Right lobe of liver (tissue), 6 donors: ENCODE results near the gene RFC3. TPM values are rescaled to one million over a fixed set of nuclear protein-coding genes. Genes with fewer than 3 reads are reported as not detected.

Experiments used
- ATAC-seq, 4 donors: fragments of 200-7000 bp; cut with Tn5 transposase; one replicate each; pipeline ENCODE4 v1.9.1; 2020; ENCODE audit warnings: mild to moderate bottlenecking in 4 of 4, moderate library complexity in 4 of 4
- DNase-seq, 3 donors: peaks; one replicate each; pipeline ENCODE4 v3.0.0-alpha.2; 2020
- H3K27ac ChIP-seq, 3 donors: fragments of 200-600 bp; one replicate each; pipeline ENCODE4 v1.8.0; 2022
- H3K27me3 ChIP-seq, 2 donors: fragments of 200-600 bp; one replicate each; pipeline ENCODE4 v1.8.0; 2022
- H3K36me3 ChIP-seq, 4 donors: fragments of 200-600 bp; sonication (generic) in 1 of 4; one replicate each; pipeline versions ENCODE4 v1.5.1 to v1.8.0; 2017 to 2022; ENCODE audit warnings: control low read depth in 1 of 4
- H3K4me1 ChIP-seq, 4 donors: fragments of 200-600 bp; sonication (generic) in 1 of 4; one replicate each; pipeline versions ENCODE4 v1.5.1 to v1.8.0; 2017 to 2022; ENCODE audit warnings: control low read depth in 1 of 4
- H3K4me3 ChIP-seq, 3 donors: fragments of 200-600 bp; one replicate each; pipeline ENCODE4 v1.8.0; 2022
- H3K9me3 ChIP-seq, 4 donors: fragments of 200-600 bp; sonication (generic) in 1 of 4; one replicate each; pipeline versions ENCODE4 v1.5.1 to v1.8.0; 2017 to 2022; ENCODE audit warnings: control low read depth in 1 of 4
- POLR2A ChIP-seq: fragments of 450-650 bp; IDR thresholded peaks from one replicate; pipeline ENCODE4 v1.6.1; 2017; ENCODE audit warnings: antibody characterized with exemption, mild to moderate bottlenecking
- WGBS: methylation state at CpG from one replicate; pipeline ENCODE4 v1.1.6; 2018; ENCODE audit warnings: low coverage, low lambda C conversion rate; ENCODE audit not compliant: insufficient coverage; ENCODE audit errors: missing lambda C conversion rate; 5-methylcytosine and 5-hydroxymethylcytosine counted together
- intact Hi-C, 2 donors: fragments of 100-400 bp; cut with DNase I; formaldehyde crosslinking; loops; one replicate each; pipeline versions ENCODE4 v1.11.2 to v1.14.1; 2022
- long read RNA-seq: library from polyadenylated mRNA; unstranded; transcript quantifications from one replicate; pipeline ENCODE4 v2.0.0, GENCODE V29; 2019
- total RNA-seq, 6 experiments: library from RNA; depleted of rRNA in 2 of 6; stranded (reverse); fragments of >200 nt in 2 of 6; fragmentation: NEBNext Ultra II Directional in 3 of 6; extraction: Animal tissue kit (Norgen Biotek cat#: 25700) in 3 of 6; gene quantifications; one replicate each; pipeline versions ENCODE4 v1.1.0 to v1.2.4, GENCODE V29; 2016 to 2023
- TF ChIP-seq, protein P1 (sequence below), 4 donors: fragments of 200-600 bp in 3 of 4; fragments of 450-650 bp in 1 of 4; IDR thresholded peaks; one replicate each; pipeline versions ENCODE4 v1.5.1 to v1.8.0; 2016 to 2022; ENCODE audit warnings: antibody characterized with exemption in 4 of 4, mild to moderate bottlenecking in 2 of 4
- donor health status: DM: no; HTN: yes; CAD: no.
- donor health status: DM: no; HTN: no; CAD: no.
- donor health status: DM: no; HTN: no; CAD: no.
- donor health status: DM: no; HTN: yes; CAD: no.
- donor health status: DM: no; HTN: yes; CAD: no.

RFC3 gene
- 1 to 10 TPM; 1.6 to 10.0 (median 2.4) TPM for total RNA-seq
- long read RNA-seq: 0 reads

DNA sequence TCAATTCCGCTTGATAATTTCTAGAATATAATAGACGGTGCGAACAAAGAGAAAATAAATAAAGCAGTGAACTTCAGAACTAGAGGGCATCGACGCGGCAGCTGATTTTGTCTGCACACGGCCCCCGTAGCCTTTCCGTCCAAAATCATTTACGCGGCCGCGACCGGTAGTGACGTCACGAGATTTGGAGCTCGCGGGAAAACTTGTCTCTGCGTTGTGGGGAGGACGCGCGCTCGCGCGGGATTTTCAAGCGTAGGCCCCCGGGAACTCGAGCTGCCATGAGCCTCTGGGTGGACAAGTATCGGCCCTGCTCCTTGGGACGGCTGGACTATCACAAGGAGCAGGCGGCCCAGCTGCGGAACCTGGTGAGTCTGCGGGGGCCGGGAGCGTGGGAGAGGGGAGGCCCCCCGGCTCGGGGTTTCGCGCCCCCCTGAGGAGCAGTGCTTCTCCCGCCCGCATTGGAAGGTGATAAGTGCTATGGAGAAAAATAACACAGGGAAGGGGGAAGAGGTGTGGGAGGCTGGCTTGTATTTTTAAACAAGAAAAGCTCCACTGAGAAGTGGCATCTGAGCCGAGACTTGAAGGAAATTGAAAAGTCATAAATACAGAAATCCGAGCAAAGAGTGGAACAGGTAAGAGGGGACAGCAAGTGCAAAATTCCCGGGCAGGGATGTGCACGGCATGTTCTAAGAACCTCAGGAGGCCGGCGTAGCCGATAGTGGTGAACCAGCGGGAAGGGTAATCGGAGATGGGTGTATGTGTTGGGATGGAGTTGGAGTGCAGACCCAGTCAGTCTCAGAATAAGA is at the start of gene RFC3:
RFC3 (plus strand) TSS at position 249 of the 806 bp plus-strand sequence; CDS start at position 279, 30 bp downstream.
- peak; percentile 92 to 94 (median 94) for DNase-seq
- ATAC-seq: peak; percentile 93 to 100 (median 98)
- intact Hi-C loops: no loop called here

DNA sequence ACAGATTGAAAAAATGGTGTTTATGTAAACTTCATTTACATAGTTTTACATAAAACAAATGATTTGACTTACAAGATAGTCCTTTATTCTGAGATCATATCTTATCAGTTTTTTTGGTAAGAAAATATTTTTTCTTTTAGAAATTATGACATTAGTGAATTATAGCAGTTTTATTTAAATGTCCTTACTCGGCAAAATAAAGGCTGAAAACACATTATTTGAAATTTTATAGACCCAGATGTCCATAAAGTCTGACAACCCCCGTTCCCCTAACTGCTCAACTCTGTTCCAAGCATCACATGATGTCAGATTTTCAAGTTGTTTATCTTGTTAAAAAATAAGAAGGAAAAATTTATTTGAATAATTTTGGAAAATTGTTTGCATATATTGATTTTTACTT is 46.7 kb upstream of the RFC3 start:
- H3K36me3 ChIP-seq: no peaks in the 10 kb centered on the region
- no peak overlapping the region for H3K4me3 ChIP-seq
- H3K4me1 ChIP-seq: no peaks in the 10 kb centered on the region
- intact Hi-C loops: no loop called here
- no peaks in the 10 kb centered on the region for H3K9me3 ChIP-seq
- DNase-seq (no peak), ATAC-seq (no peak)
- WGBS: 38% methylated on average over 2 of the region's 2 CpGs
- no peak overlapping the region for H3K27ac ChIP-seq
- TF ChIP-seq, protein P1, sequence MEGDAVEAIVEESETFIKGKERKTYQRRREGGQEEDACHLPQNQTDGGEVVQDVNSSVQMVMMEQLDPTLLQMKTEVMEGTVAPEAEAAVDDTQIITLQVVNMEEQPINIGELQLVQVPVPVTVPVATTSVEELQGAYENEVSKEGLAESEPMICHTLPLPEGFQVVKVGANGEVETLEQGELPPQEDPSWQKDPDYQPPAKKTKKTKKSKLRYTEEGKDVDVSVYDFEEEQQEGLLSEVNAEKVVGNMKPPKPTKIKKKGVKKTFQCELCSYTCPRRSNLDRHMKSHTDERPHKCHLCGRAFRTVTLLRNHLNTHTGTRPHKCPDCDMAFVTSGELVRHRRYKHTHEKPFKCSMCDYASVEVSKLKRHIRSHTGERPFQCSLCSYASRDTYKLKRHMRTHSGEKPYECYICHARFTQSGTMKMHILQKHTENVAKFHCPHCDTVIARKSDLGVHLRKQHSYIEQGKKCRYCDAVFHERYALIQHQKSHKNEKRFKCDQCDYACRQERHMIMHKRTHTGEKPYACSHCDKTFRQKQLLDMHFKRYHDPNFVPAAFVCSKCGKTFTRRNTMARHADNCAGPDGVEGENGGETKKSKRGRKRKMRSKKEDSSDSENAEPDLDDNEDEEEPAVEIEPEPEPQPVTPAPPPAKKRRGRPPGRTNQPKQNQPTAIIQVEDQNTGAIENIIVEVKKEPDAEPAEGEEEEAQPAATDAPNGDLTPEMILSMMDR (IDR thresholded peaks at IDR 0.05): no peak
- no peak for TF ChIP-seq POLR2A
- H3K27me3 ChIP-seq: no peaks in the 10 kb centered on the region

More for the DNA sequence above, at the start of gene RFC3:
- Histone ChIP-seq H3K4me1 (peaks cover 0 to 4% (median 0%) of the 10 kb centered on the region in 4 donors), H3K27me3 (no peaks in the 10 kb centered on the region), H3K4me3 (peak within 1 kb of the TSS; percentile 71 to 78 (median 72)), H3K27ac (peak within 1 kb of the TSS in 2 of 3 donors; percentile 0 to 39), H3K9me3 (no peaks in the 10 kb centered on the region), H3K36me3 (no peaks in the 10 kb centered on the region)
- WGBS: under 1% methylated on average over 34 of the region's 50 CpGs
- TF ChIP-seq, protein P1 (IDR thresholded peaks at IDR 0.05): no peak
- TF ChIP-seq POLR2A: no peak

GRCh38 chr13:33773790-33774462 is 44.0 kb upstream of the RFC3 start:
- DNase-seq (no peak), ATAC-seq (no peak)
- H3K4me1 ChIP-seq: no peaks in the 10 kb centered on the region
- no peak overlapping the region for H3K4me3 ChIP-seq
- H3K27me3 ChIP-seq: no peaks in the 10 kb centered on the region
- WGBS: 81% methylated on average over 5 of the region's 5 CpGs
- intact Hi-C loops: no loop called here
- H3K27ac ChIP-seq: no peak overlapping the region
- no peaks in the 10 kb centered on the region for H3K36me3 ChIP-seq
- no peaks in the 10 kb centered on the region for H3K9me3 ChIP-seq
- TF ChIP-seq, protein P1 (IDR thresholded peaks at IDR 0.05): no peak
- no peak for TF ChIP-seq POLR2A

DNA sequence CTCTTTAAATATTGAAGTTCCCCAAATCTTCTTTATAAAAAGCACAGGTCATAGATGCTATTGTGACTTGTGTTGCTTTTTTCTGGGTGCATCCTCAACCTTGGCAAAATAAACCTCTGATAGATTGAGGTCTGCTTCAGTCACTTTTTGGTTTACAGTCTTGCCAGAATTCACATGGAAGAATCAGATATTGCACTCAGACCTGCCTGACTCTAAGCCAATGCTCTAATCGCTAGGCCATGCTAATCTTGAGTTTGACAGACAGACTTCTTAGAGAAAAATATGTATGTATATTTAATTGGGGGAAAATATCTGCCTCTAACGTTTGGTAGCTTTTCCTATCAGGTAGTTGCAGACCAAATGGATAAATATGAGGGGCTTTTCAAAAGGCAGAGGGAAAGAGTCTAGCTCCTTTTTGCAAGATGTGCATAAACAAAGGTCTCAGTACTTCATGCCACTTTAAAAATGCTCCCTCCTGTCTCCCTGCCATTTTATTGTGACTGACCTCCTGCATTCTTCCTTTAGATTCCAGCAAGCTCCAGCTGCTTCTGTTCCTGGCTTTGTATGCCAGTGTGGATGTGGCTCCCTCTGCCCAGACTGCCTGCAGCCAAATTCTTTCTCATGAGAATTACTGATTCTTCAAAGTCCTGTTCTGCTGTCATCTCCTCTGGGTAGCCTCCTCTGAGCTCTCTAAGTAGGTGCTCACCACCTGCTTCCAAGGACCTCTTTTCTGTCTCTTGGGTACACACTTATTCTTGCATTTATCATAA is 42.4 kb upstream of the RFC3 start:
- Histone ChIP-seq H3K27ac (no peak overlapping the region), H3K27me3 (no peaks in the 10 kb centered on the region), H3K9me3 (no peaks in the 10 kb centered on the region), H3K4me3 (no peak overlapping the region), H3K4me1 (no peaks in the 10 kb centered on the region), H3K36me3 (no peaks in the 10 kb centered on the region)
- WGBS: 48% methylated on average over 2 of the region's 2 CpGs
- DNase-seq (no peak), ATAC-seq (no peak)
- intact Hi-C loops: no loop called here
- TF ChIP-seq, protein P1 (IDR thresholded peaks at IDR 0.05): no peak
- TF ChIP-seq POLR2A: no peak
